Measurements from ENCODE around the gene HNRNPF. TPM values are rescaled to one million over a fixed set of nuclear protein-coding genes. Genes with fewer than 3 reads are reported as not detected.

The HNRNPF gene
- total RNA-seq, 4 donors from 2014 or later = 86.2 to 211 (median 142) TPM

GRCh38 chr10:43419997-43420368 lies 11.0 kb upstream of the HNRNPF start:
- Histone ChIP-seq H3K9me3 (no peaks in the 10 kb centered on the region), H3K27ac (peak overlapping the region; percentile 95 to 98), H3K4me3 (peak overlapping the region; percentile 63 to 66), H3K27me3 (no peaks in the 10 kb centered on the region), H3K4me1 (no peaks in the 10 kb centered on the region), H3K36me3 (no peaks in the 10 kb centered on the region)
- intact Hi-C loops (cut with DNase I; ENCODE audit: low total_unique reads) = no loop called here
- TF ChIP-seq CTCF (IDR thresholded peaks at IDR 0.05) (no peak), POLR2A (IDR thresholded peaks at IDR 0.05) (no peak)
- DNase-seq = no peak

- intact Hi-C loops (cut with DNase I; ENCODE audit: low total_unique reads) = no loop called here
- Histone ChIP-seq H3K4me3 (no peak overlapping the region), H3K27me3 (no peaks in the 10 kb centered on the region), H3K9me3 (no peaks in the 10 kb centered on the region), H3K4me1 (no peaks in the 10 kb centered on the region), H3K36me3 (no peaks in the 10 kb centered on the region), H3K27ac (no peak overlapping the region)
- DNase-seq = no peak
- TF ChIP-seq CTCF (IDR thresholded peaks at IDR 0.05) (no peak), POLR2A (IDR thresholded peaks at IDR 0.05) (no peak)
These were observed 9.2 kb upstream of the HNRNPF start for GRCh38 chr10:43417950-43418768.

GRCh38 chr10:43415544-43415943 lies 6.6 kb upstream of the HNRNPF start:
- no peak for DNase-seq
- no peaks in the 10 kb centered on the region for H3K4me1 ChIP-seq
- H3K9me3 ChIP-seq = no peaks in the 10 kb centered on the region
- no peaks in the 10 kb centered on the region for H3K36me3 ChIP-seq
- H3K27me3 ChIP-seq = no peaks in the 10 kb centered on the region
- H3K4me3 ChIP-seq = no peak overlapping the region
- intact Hi-C loops (cut with DNase I; ENCODE audit: low total_unique reads) = no loop called here
- no peak overlapping the region for H3K27ac ChIP-seq
- TF ChIP-seq POLR2A (IDR thresholded peaks at IDR 0.05) = no peak
- no peak for TF ChIP-seq CTCF (IDR thresholded peaks at IDR 0.05)

- TF ChIP-seq POLR2A (IDR thresholded peaks at IDR 0.05) = no peak
- no peak for TF ChIP-seq CTCF (IDR thresholded peaks at IDR 0.05)
- intact Hi-C loops (cut with DNase I; ENCODE audit: low total_unique reads) = no loop called here
These were observed 2.5 kb upstream of the HNRNPF start for GRCh38 chr10:43411536-43411935.

GRCh38 chr10:43410345-43410744 lies 1.4 kb upstream of the HNRNPF start:
- DNase-seq = no peak
- Histone ChIP-seq H3K27ac (no peak overlapping the region), H3K4me3 (no peak overlapping the region), H3K4me1 (peaks cover 6% of the 10 kb centered on the region in 2 donors), H3K36me3 (no peaks in the 10 kb centered on the region), H3K9me3 (no peaks in the 10 kb centered on the region), H3K27me3 (no peaks in the 10 kb centered on the region)
- TF ChIP-seq CTCF (IDR thresholded peaks at IDR 0.05) (no peak), POLR2A (IDR thresholded peaks at IDR 0.05) (no peak)
- intact Hi-C loops (cut with DNase I; ENCODE audit: low total_unique reads) = no loop called here

More at GRCh38 chr10:43411536-43411935, 2.5 kb upstream of the HNRNPF start:
- Histone ChIP-seq H3K36me3 (no peaks in the 10 kb centered on the region), H3K27me3 (no peaks in the 10 kb centered on the region), H3K27ac (no peak overlapping the region), H3K9me3 (no peaks in the 10 kb centered on the region), H3K4me1 (peaks cover 0 to under 1% of the 10 kb centered on the region in 2 donors), H3K4me3 (no peak overlapping the region)
- DNase-seq = no peak
